Astrocyte (in vitro differentiated cells and primary cell): Measurements from ENCODE around the gene ATP1A2. TPM values are rescaled to one million over a fixed set of nuclear protein-coding genes. Genes with fewer than 3 reads are reported as not detected.

Source experiments
- DNase-seq: peaks from one replicate; pipeline ENCODE4 v3.0.0-alpha.2; 2010; ENCODE audit warnings: low read depth
- FAIRE-seq: peaks from 2 replicates; lab custom pipeline; 2011; peaks lifted over from hg19 to GRCh38; lab: Jason Lieb, UNC
- H2AFZ ChIP-seq: 2 replicates; pipeline ENCODE4 v1.6.0; 2012; ENCODE audit warnings: low read depth, low read length, inconsistent platforms
- H3K27ac ChIP-seq: 2 replicates; pipeline ENCODE4 v1.5.1; 2011; ENCODE audit warnings: low read depth, low read length, inconsistent platforms
- H3K27me3 ChIP-seq: 2 replicates; pipeline ENCODE4 v1.6.0; 2011; ENCODE audit warnings: low read length, inconsistent platforms; ENCODE audit not compliant: insufficient read depth
- H3K36me3 ChIP-seq: 2 replicates; pipeline ENCODE4 v1.5.1; 2011; ENCODE audit warnings: low read length, inconsistent platforms; ENCODE audit not compliant: insufficient read depth
- H3K4me1 ChIP-seq: 2 replicates; pipeline ENCODE4 v1.5.1; 2011; ENCODE audit warnings: low read length, inconsistent platforms; ENCODE audit not compliant: insufficient read depth
- H3K4me2 ChIP-seq: 2 replicates; pipeline ENCODE4 v1.6.0; 2012; ENCODE audit warnings: low read length, inconsistent platforms
- H3K4me3 ChIP-seq: 2 replicates; pipeline ENCODE4 v1.5.1; 2011; ENCODE audit warnings: low read depth, mild to moderate bottlenecking, low read length, inconsistent platforms; ENCODE audit not compliant: insufficient read depth
- H3K79me2 ChIP-seq: 2 replicates; pipeline ENCODE4 v1.6.0; 2012; ENCODE audit warnings: mild to moderate bottlenecking, low read length, inconsistent platforms; ENCODE audit not compliant: insufficient read depth
- H3K9ac ChIP-seq: 2 replicates; pipeline ENCODE4 v1.6.0; 2012; ENCODE audit warnings: mild to moderate bottlenecking, low read length, inconsistent platforms
- H3K9me3 ChIP-seq: 2 replicates; pipeline ENCODE4 v1.5.1; 2012; ENCODE audit warnings: low read depth, mild to moderate bottlenecking, low read length, inconsistent platforms; ENCODE audit not compliant: insufficient read depth
- H4K20me1 ChIP-seq: 2 replicates; pipeline ENCODE4 v1.6.0; 2012; ENCODE audit warnings: low read length, inconsistent platforms; ENCODE audit not compliant: insufficient read depth
- H3K27ac Mint-ChIP-seq: one replicate; pipeline ENCODE4 v1.8.0; 2021; ENCODE audit warnings: mild to moderate bottlenecking, mixed read lengths; ENCODE audit not compliant: unreplicated experiment
- H3K27me3 Mint-ChIP-seq: one replicate; pipeline ENCODE4 v1.8.0; 2021; ENCODE audit warnings: low read depth, mixed read lengths; ENCODE audit not compliant: unreplicated experiment
- H3K36me3 Mint-ChIP-seq: one replicate; pipeline ENCODE4 v1.8.0; 2021; ENCODE audit warnings: low read depth, mixed read lengths; ENCODE audit not compliant: unreplicated experiment
- H3K4me1 Mint-ChIP-seq: one replicate; pipeline ENCODE4 v1.8.0; 2021; ENCODE audit warnings: low read depth, mixed read lengths; ENCODE audit not compliant: unreplicated experiment
- H3K4me3 Mint-ChIP-seq: one replicate; pipeline ENCODE4 v1.8.0; 2021; ENCODE audit warnings: mild to moderate bottlenecking, moderate library complexity, mixed read lengths; ENCODE audit not compliant: unreplicated experiment
- H3K9me3 Mint-ChIP-seq: one replicate; pipeline ENCODE4 v1.8.0; 2021; ENCODE audit warnings: mild to moderate bottlenecking, mixed read lengths; ENCODE audit not compliant: unreplicated experiment
- EZH2 ChIP-seq: IDR thresholded peaks from 2 replicates; pipeline ENCODE4 v1.6.1; 2012; ENCODE audit warnings: mild to moderate bottlenecking, low read length, inconsistent platforms; ENCODE audit not compliant: insufficient read depth
- total RNA-seq: library from RNA; stranded (reverse); gene quantifications from 2 replicates; pipeline ENCODE4 v1.2.1, GENCODE V29; 2021
- TF ChIP-seq, protein P1 (sequence below): IDR thresholded peaks from 2 replicates; pipeline ENCODE4 v1.5.1; 2011; ENCODE audit warnings: low read depth, mild to moderate bottlenecking, inconsistent platforms, low read length, moderate library complexity; ENCODE audit not compliant: insufficient read depth

Gene ATP1A2
- total RNA-seq, 1 donor from 2014 or later, result 2.5 TPM

DNA sequence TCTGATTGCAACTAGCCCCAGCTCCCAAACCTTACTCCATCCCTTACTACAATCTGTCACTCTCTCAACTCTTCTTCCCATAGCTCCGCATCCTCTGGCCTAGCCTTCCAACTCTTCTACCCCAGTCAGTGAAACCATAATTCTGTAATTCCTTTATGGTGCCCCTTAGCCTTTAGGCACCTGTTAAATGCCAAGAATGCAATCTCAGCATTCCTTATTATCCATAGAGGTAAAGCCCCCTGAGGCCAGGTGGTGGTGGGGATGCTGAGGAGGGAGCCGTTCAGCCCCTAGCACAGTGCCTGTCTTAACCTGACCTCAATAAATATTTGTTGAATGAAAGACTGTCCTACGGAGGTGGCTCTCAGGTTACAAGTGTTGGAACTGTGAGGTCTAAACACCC, 14.0 kb downstream of the ATP1A2 start:
- H3K9me3 ChIP-seq, result no peaks in the 10 kb centered on the region
- peaks cover 38% of the 10 kb centered on the region for H3K4me1 Mint-ChIP-seq
- H3K4me3 ChIP-seq, result no peak overlapping the region
- H3K27me3 Mint-ChIP-seq, result peaks cover 17% of the 10 kb centered on the region
- peaks cover 18% of the 10 kb centered on the region for H3K27me3 ChIP-seq
- no peak overlapping the region for H3K4me2 ChIP-seq
- DNase-seq (no peak), FAIRE-seq (no peak)
- H3K27ac ChIP-seq, result no peak overlapping the region
- H3K27ac Mint-ChIP-seq, result peak overlapping the region; percentile 0
- H2AFZ ChIP-seq, result no peak overlapping the region
- peaks cover 3% of the 10 kb centered on the region for H3K9me3 Mint-ChIP-seq
- no peaks in the 10 kb centered on the region for H3K79me2 ChIP-seq
- H3K4me3 Mint-ChIP-seq, result no peak overlapping the region
- peaks cover 6% of the 10 kb centered on the region for H3K36me3 Mint-ChIP-seq
- no peak overlapping the region for H3K9ac ChIP-seq
- H3K36me3 ChIP-seq, result no peaks in the 10 kb centered on the region
- H4K20me1 ChIP-seq, result no peaks in the 10 kb centered on the region
- TF ChIP-seq, protein P1, sequence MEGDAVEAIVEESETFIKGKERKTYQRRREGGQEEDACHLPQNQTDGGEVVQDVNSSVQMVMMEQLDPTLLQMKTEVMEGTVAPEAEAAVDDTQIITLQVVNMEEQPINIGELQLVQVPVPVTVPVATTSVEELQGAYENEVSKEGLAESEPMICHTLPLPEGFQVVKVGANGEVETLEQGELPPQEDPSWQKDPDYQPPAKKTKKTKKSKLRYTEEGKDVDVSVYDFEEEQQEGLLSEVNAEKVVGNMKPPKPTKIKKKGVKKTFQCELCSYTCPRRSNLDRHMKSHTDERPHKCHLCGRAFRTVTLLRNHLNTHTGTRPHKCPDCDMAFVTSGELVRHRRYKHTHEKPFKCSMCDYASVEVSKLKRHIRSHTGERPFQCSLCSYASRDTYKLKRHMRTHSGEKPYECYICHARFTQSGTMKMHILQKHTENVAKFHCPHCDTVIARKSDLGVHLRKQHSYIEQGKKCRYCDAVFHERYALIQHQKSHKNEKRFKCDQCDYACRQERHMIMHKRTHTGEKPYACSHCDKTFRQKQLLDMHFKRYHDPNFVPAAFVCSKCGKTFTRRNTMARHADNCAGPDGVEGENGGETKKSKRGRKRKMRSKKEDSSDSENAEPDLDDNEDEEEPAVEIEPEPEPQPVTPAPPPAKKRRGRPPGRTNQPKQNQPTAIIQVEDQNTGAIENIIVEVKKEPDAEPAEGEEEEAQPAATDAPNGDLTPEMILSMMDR, result no peak
- TF ChIP-seq EZH2, result no peak
- H3K4me1 ChIP-seq, result peaks cover 21% of the 10 kb centered on the region

- Histone ChIP-seq H3K4me3 (no peak overlapping the region), H4K20me1 (no peaks in the 10 kb centered on the region), H3K9me3 (no peaks in the 10 kb centered on the region), H3K9ac (no peak overlapping the region), H3K36me3 (no peaks in the 10 kb centered on the region), H2AFZ (no peak overlapping the region), H3K27ac (no peak overlapping the region), H3K4me2 (no peak overlapping the region), H3K4me1 (peaks cover 17% of the 10 kb centered on the region), H3K27me3 (peaks cover 18% of the 10 kb centered on the region), H3K79me2 (no peaks in the 10 kb centered on the region)
- Mint-ChIP-seq H3K4me3 (no peak overlapping the region), H3K27me3 (peaks cover 18% of the 10 kb centered on the region), H3K36me3 (peaks cover 6% of the 10 kb centered on the region), H3K4me1 (peaks cover 34% of the 10 kb centered on the region), H3K9me3 (peaks cover 3% of the 10 kb centered on the region), H3K27ac (no peak overlapping the region)
- no peak for DNase-seq
- TF ChIP-seq, protein P1, result no peak
- TF ChIP-seq EZH2, result no peak
- no peak for FAIRE-seq
These were observed 14.4 kb downstream of the ATP1A2 start for GRCh38 chr1:160129966-160130365.

DNA sequence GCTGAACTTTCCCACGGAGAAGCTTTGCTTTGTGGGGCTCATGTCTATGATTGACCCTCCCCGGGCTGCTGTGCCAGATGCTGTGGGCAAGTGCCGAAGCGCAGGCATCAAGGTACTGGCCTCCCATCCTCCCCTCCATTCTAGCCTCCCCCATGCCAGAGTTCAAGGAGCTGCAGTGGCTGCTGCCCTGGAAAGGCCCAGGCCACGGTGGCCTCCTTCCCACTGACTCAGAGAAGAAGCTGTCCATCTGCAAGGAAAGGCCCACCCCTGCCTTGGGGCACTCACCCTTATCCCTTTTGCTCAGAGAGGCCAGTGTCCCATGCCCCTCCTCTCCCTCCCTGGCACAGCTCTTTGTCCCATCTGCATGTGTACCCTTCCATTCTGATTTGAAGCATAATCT, 14.9 kb downstream of the ATP1A2 start:
- Mint-ChIP-seq H3K27me3 (peaks cover 21% of the 10 kb centered on the region), H3K9me3 (peaks cover 3% of the 10 kb centered on the region), H3K4me3 (no peak overlapping the region), H3K4me1 (peaks cover 33% of the 10 kb centered on the region), H3K36me3 (peaks cover 8% of the 10 kb centered on the region), H3K27ac (peak overlapping the region; percentile 15)
- Histone ChIP-seq H3K4me1 (peaks cover 12% of the 10 kb centered on the region), H3K27ac (no peak overlapping the region), H3K4me3 (no peak overlapping the region), H4K20me1 (no peaks in the 10 kb centered on the region), H3K4me2 (no peak overlapping the region), H3K9me3 (no peaks in the 10 kb centered on the region), H3K27me3 (peaks cover 18% of the 10 kb centered on the region), H3K9ac (no peak overlapping the region), H2AFZ (no peak overlapping the region), H3K79me2 (no peaks in the 10 kb centered on the region), H3K36me3 (no peaks in the 10 kb centered on the region)
- no peak for TF ChIP-seq EZH2
- TF ChIP-seq, protein P1, result no peak
- DNase-seq, result no peak
- FAIRE-seq, result no peak
